ENCODE data around the gene OARD1.

Gene OARD1

GRCh38 chr6:41111017-41111416 lies 38.9 kb upstream of the OARD1 start:
- Histone ChIP-seq H3F3A (ENCODE audit: low read depth) (no peaks in the 10 kb centered on the region), H3K36me3 (ENCODE audit: insufficient read depth, low read length) (no peaks in the 10 kb centered on the region), H3K9me2 (replicated peaks; ENCODE audit: low read depth, low read length) (no peaks in the 10 kb centered on the region), H3K4me1 (ENCODE audit: insufficient read depth, low read length, poor library complexity, severe bottlenecking) (no peaks in the 10 kb centered on the region), H4K20me1 (ENCODE audit: insufficient read depth, low read length, poor library complexity, severe bottlenecking) (no peaks in the 10 kb centered on the region), H3K4me3 (ENCODE audit: low read length, poor library complexity, severe bottlenecking) (no peak overlapping the region), H3K4me2 (ENCODE audit: low read depth, low read length, poor library complexity, severe bottlenecking) (no peak overlapping the region), H3K9ac (ENCODE audit: low read depth, low read length, poor library complexity, severe bottlenecking) (no peak overlapping the region), H3K9me3 (ENCODE audit: insufficient read depth, low read depth, low read length) (no peaks in the 10 kb centered on the region), H2AFZ (ENCODE audit: low read length) (no peak overlapping the region), H3K79me2 (ENCODE audit: insufficient read depth, low read length) (no peaks in the 10 kb centered on the region), H3K27me3 (ENCODE audit: insufficient read depth, low read length, poor library complexity, severe bottlenecking) (no peaks in the 10 kb centered on the region)
- TF ChIP-seq EZH2phosphoT487 (IDR thresholded peaks at IDR 0.05; ENCODE audit: borderline replicate concordance) (no peak), CTCF (conservative IDR thresholded peaks at IDR 0.05; ENCODE audit: low read length) (no peak)

GRCh38 chr6:41103847-41104246 lies 31.7 kb upstream of the OARD1 start:
- Histone ChIP-seq H3K79me2 (ENCODE audit: insufficient read depth, low read length) (no peaks in the 10 kb centered on the region), H3F3A (ENCODE audit: low read depth) (no peaks in the 10 kb centered on the region), H3K27me3 (ENCODE audit: insufficient read depth, low read length, poor library complexity, severe bottlenecking) (no peaks in the 10 kb centered on the region), H3K36me3 (ENCODE audit: insufficient read depth, low read length) (peaks cover 30% of the 10 kb centered on the region; the same call in 1 of the 2 replicates), H3K9me2 (replicated peaks; ENCODE audit: low read depth, low read length) (no peaks in the 10 kb centered on the region), H3K4me1 (ENCODE audit: insufficient read depth, low read length, poor library complexity, severe bottlenecking) (no peaks in the 10 kb centered on the region), H3K9me3 (ENCODE audit: insufficient read depth, low read depth, low read length) (no peaks in the 10 kb centered on the region), H3K4me2 (ENCODE audit: low read depth, low read length, poor library complexity, severe bottlenecking) (no peak overlapping the region), H4K20me1 (ENCODE audit: insufficient read depth, low read length, poor library complexity, severe bottlenecking) (peaks cover 8% of the 10 kb centered on the region), H2AFZ (ENCODE audit: low read length) (no peak overlapping the region), H3K9ac (ENCODE audit: low read depth, low read length, poor library complexity, severe bottlenecking) (no peak overlapping the region), H3K4me3 (ENCODE audit: low read length, poor library complexity, severe bottlenecking) (no peak overlapping the region)
- TF ChIP-seq EZH2phosphoT487 (IDR thresholded peaks at IDR 0.05; ENCODE audit: borderline replicate concordance): no peak
- TF ChIP-seq CTCF (conservative IDR thresholded peaks at IDR 0.05; ENCODE audit: low read length): no peak

GRCh38 chr6:41100871-41101287 lies 28.7 kb upstream of the OARD1 start:
- Histone ChIP-seq H3K36me3 (ENCODE audit: insufficient read depth, low read length) (peaks cover 59% of the 10 kb centered on the region), H3K4me2 (ENCODE audit: low read depth, low read length, poor library complexity, severe bottlenecking) (no peak overlapping the region), H3K9ac (ENCODE audit: low read depth, low read length, poor library complexity, severe bottlenecking) (no peak overlapping the region)

More at GRCh38 chr6:41100871-41101287, 28.7 kb upstream of the OARD1 start:
- H3K9me2 ChIP-seq (replicated peaks; ENCODE audit: low read depth, low read length): no peaks in the 10 kb centered on the region
- H3F3A ChIP-seq (ENCODE audit: low read depth): no peaks in the 10 kb centered on the region
- H3K4me3 ChIP-seq (ENCODE audit: low read length, poor library complexity, severe bottlenecking): no peak overlapping the region
- H3K27me3 ChIP-seq (ENCODE audit: insufficient read depth, low read length, poor library complexity, severe bottlenecking): no peaks in the 10 kb centered on the region
- no peak overlapping the region for H2AFZ ChIP-seq (ENCODE audit: low read length)
- no peaks in the 10 kb centered on the region for H3K79me2 ChIP-seq (ENCODE audit: insufficient read depth, low read length)
- H3K9me3 ChIP-seq (ENCODE audit: insufficient read depth, low read depth, low read length): no peaks in the 10 kb centered on the region
- peaks cover 15% of the 10 kb centered on the region for H4K20me1 ChIP-seq (ENCODE audit: insufficient read depth, low read length, poor library complexity, severe bottlenecking)
- no peaks in the 10 kb centered on the region for H3K4me1 ChIP-seq (ENCODE audit: insufficient read depth, low read length, poor library complexity, severe bottlenecking)
- no peak for TF ChIP-seq CTCF (conservative IDR thresholded peaks at IDR 0.05; ENCODE audit: low read length)
- no peak for TF ChIP-seq EZH2phosphoT487 (IDR thresholded peaks at IDR 0.05; ENCODE audit: borderline replicate concordance)

All from Loucy (cell line).